HG03280 (cell line): ENCODE results near the gene ADAMTS16.

Source experiments
- ATAC-seq: cut with Tn5 transposase; IDR thresholded peaks from one replicate; pipeline ENCODE4 v1.9.1; 2021; ENCODE audit warnings: mild to moderate bottlenecking, moderate library complexity; ENCODE audit not compliant: unreplicated experiment

Gene ADAMTS16

GRCh38 chr5:5369051-5369605 lies 229.0 kb downstream of the ADAMTS16 start:
- no peak for ATAC-seq
